ENCODE measurements around the gene EFTUD2. TPM values are rescaled to one million over a fixed set of nuclear protein-coding genes. Genes with fewer than 3 reads are reported as not detected.

Gene EFTUD2
- total RNA-seq, 1 experiment from 2014 or later, result 172 TPM

GRCh38 chr17:44892250-44892649 is 7.0 kb downstream of the EFTUD2 start:
- Histone ChIP-seq H3K27ac (no peak overlapping the region), H3K4me3 (no peak overlapping the region), H3K4me1 (peaks cover 7% of the 10 kb centered on the region), H3K36me3 (peaks cover 43% of the 10 kb centered on the region), H3K27me3 (no peaks in the 10 kb centered on the region), H3K9me3 (replicated peaks) (no peaks in the 10 kb centered on the region)
- DNase-seq, result no peak

DNA sequence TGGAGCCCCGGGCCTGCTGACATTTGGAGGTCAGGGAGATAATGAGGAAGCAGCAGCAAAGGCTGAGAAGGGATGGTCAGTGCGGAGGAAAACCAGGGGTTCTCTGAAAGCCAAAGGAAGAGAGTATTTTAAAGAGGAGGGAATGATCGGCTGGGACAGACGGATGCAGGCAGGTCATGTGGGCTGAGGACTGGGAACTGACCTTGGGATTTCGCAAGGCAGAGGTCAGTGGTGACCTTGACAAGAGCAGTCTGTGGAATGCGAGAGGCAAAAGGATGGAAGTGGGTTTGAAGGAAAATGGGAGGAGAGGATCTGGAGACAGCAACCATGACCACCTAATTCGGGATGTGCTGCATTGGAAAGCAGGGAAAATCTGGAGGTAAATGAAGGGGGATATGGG is 10.2 kb downstream of the EFTUD2 start:
- Histone ChIP-seq H3K4me1 (peaks cover 14% of the 10 kb centered on the region), H3K27me3 (no peaks in the 10 kb centered on the region), H3K9me3 (replicated peaks) (no peaks in the 10 kb centered on the region), H3K4me3 (no peak overlapping the region), H3K36me3 (peaks cover 50% of the 10 kb centered on the region), H3K27ac (no peak overlapping the region)
- no peak for DNase-seq

GRCh38 chr17:44887971-44888954 is 11.0 kb downstream of the EFTUD2 start:
- Histone ChIP-seq H3K4me3 (no peak overlapping the region), H3K9me3 (replicated peaks) (no peaks in the 10 kb centered on the region), H3K27ac (no peak overlapping the region), H3K36me3 (peaks cover 51% of the 10 kb centered on the region), H3K4me1 (peaks cover 14% of the 10 kb centered on the region), H3K27me3 (no peaks in the 10 kb centered on the region)
- no peak for DNase-seq

- peak in 1 of 2 experiments; percentile 39 for DNase-seq
- Histone ChIP-seq H3K9me3 (replicated peaks) (no peaks in the 10 kb centered on the region), H3K4me3 (no peak overlapping the region), H3K27ac (peak overlapping the region; percentile 38), H3K4me1 (peaks cover 14% of the 10 kb centered on the region), H3K36me3 (peaks cover 53% of the 10 kb centered on the region), H3K27me3 (no peaks in the 10 kb centered on the region)
Measured at GRCh38 chr17:44887016-44887415, 12.2 kb downstream of the EFTUD2 start.

DNA sequence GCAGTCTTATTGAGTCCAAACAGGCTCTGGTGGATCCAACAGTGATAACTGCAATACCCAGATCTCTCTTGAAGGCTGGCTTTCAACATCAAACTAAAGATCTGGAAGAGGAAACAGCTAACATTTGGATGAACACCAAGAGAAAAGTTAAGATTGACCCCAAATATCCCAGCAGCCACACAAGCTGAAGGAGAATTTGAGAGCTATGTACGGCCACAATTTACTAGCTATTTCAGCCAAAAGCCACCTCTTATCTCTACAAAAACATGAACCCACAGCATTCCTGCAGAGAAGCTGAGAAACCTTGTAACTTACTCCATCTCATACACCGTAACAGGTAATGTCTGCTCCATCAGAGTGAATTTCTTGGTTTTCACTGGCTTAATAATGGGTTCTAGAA is 14.3 kb downstream of the EFTUD2 start:
- H3K36me3 ChIP-seq, result peaks cover 61% of the 10 kb centered on the region

GRCh38 chr17:44881145-44881544 is 18.1 kb downstream of the EFTUD2 start:
- Histone ChIP-seq H3K27ac (no peak overlapping the region), H3K27me3 (no peaks in the 10 kb centered on the region), H3K4me1 (no peaks in the 10 kb centered on the region), H3K9me3 (replicated peaks) (no peaks in the 10 kb centered on the region), H3K36me3 (peaks cover 89% of the 10 kb centered on the region), H3K4me3 (no peak overlapping the region)
- no peak for DNase-seq

More for the DNA sequence above, 14.3 kb downstream of the EFTUD2 start:
- H3K4me3 ChIP-seq, result no peak overlapping the region
- no peak for DNase-seq
- no peaks in the 10 kb centered on the region for H3K9me3 ChIP-seq (replicated peaks)
- H3K4me1 ChIP-seq, result peaks cover 14% of the 10 kb centered on the region
- H3K27me3 ChIP-seq, result no peaks in the 10 kb centered on the region
- H3K27ac ChIP-seq, result no peak overlapping the region

DNA sequence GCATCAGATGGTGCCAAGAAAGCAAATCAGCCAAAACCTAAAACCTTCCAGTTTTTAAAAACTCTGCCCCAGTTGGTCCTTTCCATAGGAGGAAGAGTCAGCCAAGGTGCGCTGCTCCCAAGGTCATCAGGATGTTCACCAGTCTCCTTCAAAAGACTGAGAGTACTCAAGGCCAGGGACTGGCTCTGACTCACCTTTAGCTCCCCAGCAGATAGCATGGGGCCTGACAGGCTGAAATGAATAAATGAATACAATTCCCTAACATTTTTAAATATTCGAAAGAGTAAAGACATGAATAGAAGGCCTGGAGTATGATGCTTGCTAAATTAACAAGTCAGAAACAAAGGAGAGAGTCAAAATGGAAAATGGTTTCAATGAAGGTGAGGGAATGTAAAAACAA is 19.2 kb downstream of the EFTUD2 start:
- H3K27ac ChIP-seq, result no peak overlapping the region
- H3K36me3 ChIP-seq, result peaks cover 91% of the 10 kb centered on the region
- H3K9me3 ChIP-seq (replicated peaks), result no peaks in the 10 kb centered on the region
- no peaks in the 10 kb centered on the region for H3K4me1 ChIP-seq
- no peak for DNase-seq
- no peak overlapping the region for H3K4me3 ChIP-seq
- no peaks in the 10 kb centered on the region for H3K27me3 ChIP-seq

- Histone ChIP-seq H3K36me3 (peaks cover 91% of the 10 kb centered on the region), H3K4me1 (no peaks in the 10 kb centered on the region), H3K4me3 (no peak overlapping the region), H3K27ac (no peak overlapping the region), H3K27me3 (no peaks in the 10 kb centered on the region), H3K9me3 (replicated peaks) (no peaks in the 10 kb centered on the region)
- no peak for DNase-seq
Measured at GRCh38 chr17:44879376-44879775, 19.9 kb downstream of the EFTUD2 start.

GRCh38 chr17:44878627-44879221 is 20.5 kb downstream of the EFTUD2 start:
- no peaks in the 10 kb centered on the region for H3K9me3 ChIP-seq (replicated peaks)
- H3K27me3 ChIP-seq, result no peaks in the 10 kb centered on the region
- H3K4me3 ChIP-seq, result no peak overlapping the region
- H3K36me3 ChIP-seq, result peaks cover 89% of the 10 kb centered on the region
- no peak overlapping the region for H3K27ac ChIP-seq
- peak; percentile 26 to 60 for DNase-seq
- H3K4me1 ChIP-seq, result no peaks in the 10 kb centered on the region

GRCh38 chr17:44877121-44877520 is 22.1 kb downstream of the EFTUD2 start:
- H3K27me3 ChIP-seq, result no peaks in the 10 kb centered on the region
- H3K4me1 ChIP-seq, result no peaks in the 10 kb centered on the region
- H3K4me3 ChIP-seq, result no peak overlapping the region
- no peak for DNase-seq
- H3K27ac ChIP-seq, result no peak overlapping the region
- peaks cover 86% of the 10 kb centered on the region for H3K36me3 ChIP-seq
- no peaks in the 10 kb centered on the region for H3K9me3 ChIP-seq (replicated peaks)

DNA sequence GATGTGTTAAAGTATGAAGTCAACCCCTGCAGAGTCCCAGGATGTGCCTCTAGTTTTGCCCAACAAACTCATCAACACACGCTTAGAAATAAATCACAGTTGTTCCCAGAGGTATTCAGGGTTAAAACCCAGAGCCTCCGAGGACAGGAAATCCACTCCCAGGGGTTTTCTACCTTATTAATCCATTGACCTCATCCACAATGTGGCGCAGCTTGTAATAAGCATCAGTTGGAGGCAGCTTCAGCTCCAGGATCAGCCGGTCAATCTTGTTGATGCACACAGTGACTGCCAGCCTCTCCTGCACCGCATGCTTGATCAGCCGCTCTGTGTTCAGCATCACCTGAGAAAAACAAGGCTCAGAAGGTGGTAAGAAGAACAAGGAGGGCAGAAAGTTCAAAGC is 23.5 kb downstream of the EFTUD2 start:
- H3K9me3 ChIP-seq (replicated peaks), result no peaks in the 10 kb centered on the region
- H3K4me1 ChIP-seq, result no peaks in the 10 kb centered on the region
- no peak overlapping the region for H3K4me3 ChIP-seq
- no peak overlapping the region for H3K27ac ChIP-seq
- peaks cover 82% of the 10 kb centered on the region for H3K36me3 ChIP-seq
- H3K27me3 ChIP-seq, result no peaks in the 10 kb centered on the region
- DNase-seq, result no peak

DNA sequence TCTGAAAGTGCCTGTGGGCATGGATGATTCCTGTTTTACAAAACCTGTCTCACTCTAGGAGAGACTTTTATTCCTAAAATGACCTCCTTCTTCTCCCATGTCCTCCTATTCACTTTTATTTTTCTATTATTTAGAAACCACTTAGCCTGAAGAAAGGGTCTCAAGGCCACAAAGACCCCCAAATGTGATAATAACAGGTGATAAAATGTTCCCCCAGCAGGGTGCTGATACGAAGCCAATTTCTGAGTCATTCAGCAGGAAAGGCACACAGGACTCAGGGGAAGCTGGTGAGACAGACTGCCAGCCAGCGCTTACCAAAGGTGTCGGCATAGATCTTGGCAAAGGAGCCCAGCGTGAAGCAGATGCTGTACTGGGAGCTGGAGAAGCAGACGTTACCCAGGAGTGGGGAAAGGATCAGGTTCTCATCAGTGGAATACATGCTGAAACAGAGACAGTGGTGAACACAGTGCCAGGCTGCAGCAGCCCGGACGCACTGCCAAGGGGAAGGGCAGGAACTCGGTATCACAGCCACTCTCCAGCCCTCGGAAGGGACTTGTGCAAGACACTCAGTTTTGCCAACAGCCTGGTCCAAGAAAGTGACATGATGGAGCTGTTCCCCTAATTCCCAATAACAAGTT is 27.0 kb downstream of the EFTUD2 start:
- Histone ChIP-seq H3K27ac (no peak overlapping the region), H3K36me3 (peaks cover 68% of the 10 kb centered on the region), H3K4me3 (no peak overlapping the region), H3K9me3 (replicated peaks) (no peaks in the 10 kb centered on the region), H3K27me3 (no peaks in the 10 kb centered on the region), H3K4me1 (no peaks in the 10 kb centered on the region)
- DNase-seq, result no peak

GRCh38 chr17:44871556-44871955 is 27.7 kb downstream of the EFTUD2 start:
- H3K27ac ChIP-seq, result no peak overlapping the region
- H3K4me1 ChIP-seq, result no peaks in the 10 kb centered on the region
- H3K4me3 ChIP-seq, result no peak overlapping the region
- peaks cover 66% of the 10 kb centered on the region for H3K36me3 ChIP-seq
- no peaks in the 10 kb centered on the region for H3K27me3 ChIP-seq
- DNase-seq, result no peak
- no peaks in the 10 kb centered on the region for H3K9me3 ChIP-seq (replicated peaks)

- no peak overlapping the region for H3K4me3 ChIP-seq
- H3K36me3 ChIP-seq, result peaks cover 55% of the 10 kb centered on the region
- no peak for DNase-seq
- H3K27ac ChIP-seq, result no peak overlapping the region
- H3K4me1 ChIP-seq, result no peaks in the 10 kb centered on the region
- H3K9me3 ChIP-seq (replicated peaks), result no peaks in the 10 kb centered on the region
- no peaks in the 10 kb centered on the region for H3K27me3 ChIP-seq
Measured at GRCh38 chr17:44867841-44868240, 31.4 kb downstream of the EFTUD2 start.

DNA sequence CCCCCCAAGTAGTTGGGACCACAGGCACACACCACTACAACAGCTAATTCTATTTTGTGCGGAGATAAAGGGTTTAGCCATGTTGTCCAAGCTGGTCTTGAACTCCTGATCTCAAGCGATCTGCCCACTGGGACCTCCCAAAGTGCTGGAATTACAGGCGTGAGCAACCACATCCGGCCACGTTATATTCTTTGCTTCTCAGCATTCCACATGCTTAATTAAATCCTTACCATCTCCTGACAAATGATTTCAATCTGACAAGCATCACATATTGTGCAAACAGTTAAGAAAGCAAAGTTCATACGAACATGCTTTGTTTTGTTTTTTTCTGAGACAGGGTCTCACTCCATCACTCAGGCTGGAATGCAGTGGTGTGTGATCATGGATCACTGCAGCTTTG is 33.3 kb downstream of the EFTUD2 start:
- no peaks in the 10 kb centered on the region for H3K4me1 ChIP-seq
- H3K27me3 ChIP-seq, result no peaks in the 10 kb centered on the region
- H3K9me3 ChIP-seq (replicated peaks), result no peaks in the 10 kb centered on the region
- H3K36me3 ChIP-seq, result peaks cover 59% of the 10 kb centered on the region
- no peak for DNase-seq
- H3K27ac ChIP-seq, result no peak overlapping the region
- H3K4me3 ChIP-seq, result no peak overlapping the region

Measured in SJCRH30 (cell line).